Esophagus (tissue), 2 donors: ENCODE results near the gene ABCA4. TPM values are rescaled to one million over a fixed set of nuclear protein-coding genes. Genes with fewer than 3 reads are reported as not detected.
A peak's percentile ranks its signal among the peaks of the same experiment; 100 is the strongest.

Experiments
- H3K27ac ChIP-seq, 2 donors: one replicate each; pipeline ENCODE4 v1.5.1; 2013; ENCODE audit warnings: low read depth in 2 of 2, mild to moderate bottlenecking in 2 of 2, inconsistent platforms in 1 of 2, low read length in 1 of 2, moderate library complexity in 1 of 2
- H3K27me3 ChIP-seq, 2 donors: one replicate each; pipeline ENCODE4 v1.6.1; 2013; ENCODE audit warnings: low read length in 2 of 2, control low read depth in 1 of 2, mild to moderate bottlenecking in 1 of 2; ENCODE audit not compliant: insufficient read depth in 2 of 2, control insufficient read depth in 1 of 2
- H3K36me3 ChIP-seq, 2 donors: one replicate each; pipeline ENCODE4 v1.6.1; 2013; ENCODE audit warnings: low read length in 1 of 2; ENCODE audit not compliant: control insufficient read depth in 2 of 2, insufficient read depth in 2 of 2
- H3K4me1 ChIP-seq, 2 donors: one replicate each; pipeline ENCODE4 v1.6.1; 2013; ENCODE audit warnings: low read length in 1 of 2; ENCODE audit not compliant: control insufficient read depth in 2 of 2, insufficient read depth in 2 of 2
- H3K4me3 ChIP-seq, 2 donors: one replicate each; pipeline ENCODE4 v1.5.1; 2013; ENCODE audit warnings: low read length in 2 of 2, mild to moderate bottlenecking in 2 of 2, low read depth in 1 of 2, moderate library complexity in 1 of 2
- H3K9me3 ChIP-seq, 2 donors: one replicate each; pipeline ENCODE4 v1.6.1; 2013; ENCODE audit warnings: mild to moderate bottlenecking in 2 of 2, low read depth in 1 of 2, low read length in 1 of 2, moderate library complexity in 1 of 2; ENCODE audit not compliant: control insufficient read depth in 2 of 2, insufficient read depth in 1 of 2
- WGBS, 2 donors: extraction: QIAGEN DNeasy Blood & Tissue Kit; methylation state at CpG; one replicate each; pipeline ENCODE4 v1.1.7; 2013; 5-methylcytosine and 5-hydroxymethylcytosine counted together
- polyA plus RNA-seq, 2 donors: library from polyadenylated mRNA; stranded (reverse); fragments of 200-250 nt; gene quantifications; one replicate each; pipeline ENCODE4 v1.2.3, GENCODE V29; 2013
- donor health status: healthy with polysubstance abuse.
- donor health status: Bipolar disorder and iron deficiency.

The ABCA4 gene
- polyA plus RNA-seq, 2 donors: 0.04 to 0.07 TPM

DNA sequence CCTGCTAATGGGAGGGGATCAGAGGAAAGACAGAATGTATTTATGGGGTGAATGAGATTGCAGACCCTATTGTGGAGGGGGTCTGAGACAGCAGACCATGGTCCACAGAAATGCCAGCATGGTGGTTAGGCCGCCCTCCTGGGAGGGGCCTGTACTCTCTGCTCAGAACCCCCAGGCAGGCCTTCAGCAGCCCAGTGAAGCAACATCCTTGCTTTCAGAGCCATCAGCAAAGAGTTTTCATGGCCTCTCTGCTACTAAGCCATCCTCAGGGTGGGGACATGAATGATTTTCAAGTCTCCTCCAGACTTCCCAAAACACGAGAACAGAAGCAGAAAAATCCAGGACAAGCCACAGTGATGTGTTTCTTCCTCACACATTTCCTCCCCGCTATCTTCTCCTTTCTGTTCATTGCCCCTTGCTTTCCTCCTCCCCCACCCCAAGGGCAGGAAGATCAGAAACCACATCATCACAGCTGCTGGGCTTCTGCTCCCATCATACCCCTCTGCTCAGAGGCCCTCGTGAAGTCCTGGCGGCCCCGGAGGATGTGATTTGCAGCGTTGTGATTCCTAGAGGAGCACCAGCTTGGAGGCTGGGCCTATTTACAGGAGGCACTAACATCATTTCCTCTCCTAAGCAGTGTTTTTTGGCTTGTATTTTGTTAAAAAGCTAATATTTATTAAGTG lies 48.0 kb downstream of the ABCA4 start:
- H3K27ac ChIP-seq: no peak overlapping the region
- H3K4me1 ChIP-seq: peaks cover 0 to 2% of the 10 kb centered on the region in 2 donors
- H3K36me3 ChIP-seq: no peaks in the 10 kb centered on the region
- no peaks in the 10 kb centered on the region for H3K9me3 ChIP-seq
- no peak overlapping the region for H3K4me3 ChIP-seq
- no peaks in the 10 kb centered on the region for H3K27me3 ChIP-seq
- 67 to 73% methylated on average over 7 of the region's 7 CpGs for WGBS, 2 donors

- H3K4me1 ChIP-seq: peaks cover 0 to 2% of the 10 kb centered on the region in 2 donors
- no peaks in the 10 kb centered on the region for H3K27me3 ChIP-seq
- H3K36me3 ChIP-seq: no peaks in the 10 kb centered on the region
- WGBS, 2 donors: 61 to 68% methylated on average over 2 of the region's 2 CpGs
- H3K4me3 ChIP-seq: no peak overlapping the region
- no peak overlapping the region for H3K27ac ChIP-seq
- H3K9me3 ChIP-seq: no peaks in the 10 kb centered on the region
These were observed 49.0 kb downstream of the ABCA4 start for GRCh38 chr1:94071976-94072375.

- 41 to 50% methylated on average over 1 of the region's 1 CpG for WGBS, 2 donors
- peaks cover 0 to 2% of the 10 kb centered on the region in 2 donors for H3K4me1 ChIP-seq
- no peak overlapping the region for H3K27ac ChIP-seq
- H3K4me3 ChIP-seq: no peak overlapping the region
- no peaks in the 10 kb centered on the region for H3K36me3 ChIP-seq
- H3K27me3 ChIP-seq: no peaks in the 10 kb centered on the region
- no peaks in the 10 kb centered on the region for H3K9me3 ChIP-seq
These were observed 49.6 kb downstream of the ABCA4 start for GRCh38 chr1:94071391-94071790.

- H3K4me1 ChIP-seq: peaks cover 0 to 2% of the 10 kb centered on the region in 2 donors
- H3K36me3 ChIP-seq: no peaks in the 10 kb centered on the region
- no peak overlapping the region for H3K27ac ChIP-seq
- H3K27me3 ChIP-seq: no peaks in the 10 kb centered on the region
- H3K9me3 ChIP-seq: no peaks in the 10 kb centered on the region
- no peak overlapping the region for H3K4me3 ChIP-seq
- WGBS, 2 donors: 80 to 85% methylated on average over 3 of the region's 3 CpGs
These were observed 50.1 kb downstream of the ABCA4 start for GRCh38 chr1:94070865-94071264.

- no peak overlapping the region for H3K27ac ChIP-seq
- peaks cover 0 to 2% of the 10 kb centered on the region in 2 donors for H3K4me1 ChIP-seq
- no peaks in the 10 kb centered on the region for H3K27me3 ChIP-seq
- no peaks in the 10 kb centered on the region for H3K36me3 ChIP-seq
- H3K9me3 ChIP-seq: no peaks in the 10 kb centered on the region
- 50 to 64% methylated on average over 2 of the region's 2 CpGs for WGBS, 2 donors
- no peak overlapping the region for H3K4me3 ChIP-seq
These were observed 51.0 kb downstream of the ABCA4 start for GRCh38 chr1:94069919-94070285.

- WGBS, 2 donors: 47 to 60% methylated on average over 16 of the region's 16 CpGs
- Histone ChIP-seq H3K4me1 (peaks cover 0 to 2% of the 10 kb centered on the region in 2 donors), H3K36me3 (no peaks in the 10 kb centered on the region), H3K27ac (peak overlapping the region; percentile 32 to 54), H3K27me3 (no peaks in the 10 kb centered on the region), H3K4me3 (no peak overlapping the region), H3K9me3 (no peaks in the 10 kb centered on the region)
These were observed 51.7 kb downstream of the ABCA4 start for GRCh38 chr1:94068999-94069918.

GRCh38 chr1:94068096-94068998 lies 52.6 kb downstream of the ABCA4 start:
- H3K36me3 ChIP-seq: no peaks in the 10 kb centered on the region
- H3K27me3 ChIP-seq: no peaks in the 10 kb centered on the region
- H3K4me3 ChIP-seq: no peak overlapping the region
- peaks cover 0 to 2% of the 10 kb centered on the region in 2 donors for H3K4me1 ChIP-seq
- no peaks in the 10 kb centered on the region for H3K9me3 ChIP-seq
- 71 to 75% methylated on average over 6 of the region's 6 CpGs for WGBS, 2 donors
- H3K27ac ChIP-seq: peak overlapping the region; percentile 32 to 54

GRCh38 chr1:94067196-94067595 lies 53.8 kb downstream of the ABCA4 start:
- Histone ChIP-seq H3K27ac (no peak overlapping the region), H3K9me3 (no peaks in the 10 kb centered on the region), H3K4me1 (peaks cover 0 to 2% of the 10 kb centered on the region in 2 donors)

DNA sequence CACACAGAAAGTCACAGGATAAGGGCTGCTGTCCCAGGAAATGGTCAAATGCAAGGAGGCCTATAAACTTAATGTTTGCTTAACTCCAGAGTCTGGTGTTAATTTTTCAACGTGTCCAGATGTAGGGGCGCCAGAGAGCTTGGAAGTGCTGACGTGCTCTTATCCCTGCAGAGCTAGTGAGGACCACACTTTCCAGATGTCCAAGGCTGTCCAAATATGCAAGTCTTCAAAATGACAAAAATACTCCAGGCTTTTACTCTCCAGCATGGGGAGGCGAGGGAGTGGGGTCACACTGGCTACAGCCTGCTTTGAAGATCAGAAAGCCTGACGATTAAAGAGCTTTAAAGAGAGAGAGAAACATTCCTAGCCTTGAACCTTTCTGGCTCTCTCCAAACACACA lies 57.6 kb downstream of the ABCA4 start:
- no peaks in the 10 kb centered on the region for H3K9me3 ChIP-seq
- H3K36me3 ChIP-seq: no peaks in the 10 kb centered on the region
- H3K4me1 ChIP-seq: peaks cover 0 to 2% of the 10 kb centered on the region in 2 donors
- no peak overlapping the region for H3K27ac ChIP-seq
- no peaks in the 10 kb centered on the region for H3K27me3 ChIP-seq
- no peak overlapping the region for H3K4me3 ChIP-seq
- WGBS, 2 donors: 29 to 37% methylated on average over 5 of the region's 5 CpGs

More at GRCh38 chr1:94067196-94067595, 53.8 kb downstream of the ABCA4 start:
- no peak overlapping the region for H3K4me3 ChIP-seq
- no peaks in the 10 kb centered on the region for H3K36me3 ChIP-seq
- 79 to 85% methylated on average over 3 of the region's 3 CpGs for WGBS, 2 donors
- H3K27me3 ChIP-seq: no peaks in the 10 kb centered on the region
